IPS-NIHi7 (cell line): ENCODE measurements around the gene LRR1.
A peak's percentile ranks its signal among the peaks of the same experiment; 100 is the strongest.
"Not testable (repeated sequence)": the region's sequence is repeated elsewhere in the genome, so short reads cannot be mapped to it uniquely, and the experiment has no call there.

Experiments used
- DNase-seq: peaks from one replicate; pipeline ENCODE4 v3.0.0; 2012; ENCODE audit warnings: mixed read lengths; ENCODE audit errors: extremely low spot score

The LRR1 gene

DNA sequence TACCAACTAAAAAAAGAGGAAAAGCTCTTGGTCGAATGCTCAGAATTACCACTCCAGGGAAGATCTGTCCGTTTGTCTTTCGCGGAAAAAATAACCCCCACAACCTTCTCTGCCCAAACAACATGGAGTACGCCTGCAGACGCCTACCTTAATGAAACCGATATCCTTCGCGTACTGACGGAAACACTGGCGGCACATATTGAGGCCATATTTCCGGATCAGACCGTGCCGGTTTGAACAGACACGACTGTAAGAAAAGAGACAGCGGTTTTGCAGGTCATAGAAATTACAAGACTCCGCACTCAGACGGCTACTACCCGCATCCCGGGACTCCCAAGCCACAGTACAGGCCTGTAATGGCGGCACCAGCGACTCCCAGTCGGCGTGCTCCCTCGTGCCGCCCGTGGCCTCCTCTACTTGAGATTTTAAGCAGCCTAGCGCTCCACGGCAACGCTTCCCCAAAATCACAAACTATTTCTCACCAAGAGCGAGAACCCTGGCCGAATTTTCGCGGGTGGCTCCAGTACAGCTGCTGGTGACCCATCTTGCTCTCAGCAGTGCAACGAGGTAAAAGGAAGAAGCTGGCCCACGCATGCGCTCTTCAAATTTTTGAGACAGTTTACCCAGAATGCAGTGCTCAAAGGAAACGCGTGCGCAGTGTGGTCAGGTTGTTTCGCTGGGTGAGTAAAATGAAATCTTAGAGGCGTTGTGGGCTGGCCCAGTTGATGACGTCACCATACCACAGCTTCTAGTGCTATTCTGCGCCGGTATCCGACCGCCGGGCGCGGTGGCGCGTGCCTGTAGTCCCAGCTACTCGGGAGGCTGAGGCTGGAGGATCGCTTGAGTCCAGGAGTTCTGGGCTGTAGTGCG, 12.7 kb upstream of the LRR1 start, which contains the start of gene RPS29:
Gene RPS29, minus strand, starts transcription at position 578 of the 870 bp plus-strand sequence. Its CDS starts 34 bp downstream, at position 544.
- DNase-seq: peak; percentile 93

DNA sequence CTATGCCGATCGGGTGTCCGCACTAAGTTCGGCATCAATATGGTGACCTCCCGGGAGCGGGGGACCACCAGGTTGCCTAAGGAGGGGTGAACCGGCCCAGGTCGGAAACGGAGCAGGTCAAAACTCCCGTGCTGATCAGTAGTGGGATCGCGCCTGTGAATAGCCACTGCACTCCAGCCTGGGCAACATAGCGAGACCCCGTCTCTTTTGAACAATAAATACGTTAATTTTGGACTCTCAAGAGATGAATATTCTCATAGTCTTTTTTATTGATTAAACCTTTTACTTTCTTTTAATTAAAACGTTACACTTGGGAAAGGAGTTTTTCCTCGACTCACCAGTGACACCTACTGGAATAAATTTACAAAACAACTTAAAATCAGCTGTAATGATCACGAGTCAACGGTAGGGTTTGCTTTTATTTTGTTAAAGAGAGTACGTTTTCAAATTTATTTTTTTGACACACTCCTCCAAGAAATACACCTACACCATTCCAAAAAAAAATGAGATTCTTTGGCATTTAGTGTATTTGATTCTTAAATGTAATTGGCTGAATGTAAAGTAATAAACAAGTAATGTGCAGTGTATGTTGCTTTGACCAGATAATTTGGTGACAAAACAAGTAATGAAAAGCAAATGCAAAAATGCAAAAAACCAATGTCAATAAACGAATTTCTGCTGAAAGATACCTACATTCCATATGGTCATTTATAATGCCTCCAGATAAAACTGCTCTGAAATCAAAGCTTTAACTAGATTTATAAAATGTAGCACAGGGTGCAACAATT, 11.9 kb upstream of the LRR1 start:
- peak; percentile 17 for DNase-seq

GRCh38 chr14:49589387-49589786, 9.4 kb upstream of the LRR1 start:
- DNase-seq: no peak

DNA sequence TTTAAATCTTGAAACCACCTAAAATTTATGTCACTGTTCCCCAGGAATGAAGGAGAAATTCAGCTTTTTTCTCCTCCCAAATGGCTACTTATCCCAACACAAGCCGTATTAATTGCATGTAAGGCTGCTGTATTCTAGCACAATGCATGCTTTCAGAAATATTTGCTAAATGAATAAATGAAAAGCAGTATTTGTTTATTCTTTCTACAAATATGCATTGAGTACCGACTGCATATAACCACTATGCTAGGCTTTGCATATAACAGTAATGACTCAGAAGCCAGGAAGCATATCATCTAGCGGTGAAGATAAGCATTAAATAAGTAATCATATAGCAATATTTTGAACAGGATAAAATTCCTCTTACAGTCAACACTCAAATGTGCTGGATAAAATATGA, 5.7 kb upstream of the LRR1 start:
- no peak for DNase-seq

GRCh38 chr14:49594347-49595091, 4.2 kb upstream of the LRR1 start:
- DNase-seq: no peak

- DNase-seq: no peak
Observed at GRCh38 chr14:49598189-49598484, 603 bp upstream of the LRR1 start.

- DNase-seq: no peak
Observed at GRCh38 chr14:49607583-49607982, 8.8 kb downstream of the LRR1 start.

DNA sequence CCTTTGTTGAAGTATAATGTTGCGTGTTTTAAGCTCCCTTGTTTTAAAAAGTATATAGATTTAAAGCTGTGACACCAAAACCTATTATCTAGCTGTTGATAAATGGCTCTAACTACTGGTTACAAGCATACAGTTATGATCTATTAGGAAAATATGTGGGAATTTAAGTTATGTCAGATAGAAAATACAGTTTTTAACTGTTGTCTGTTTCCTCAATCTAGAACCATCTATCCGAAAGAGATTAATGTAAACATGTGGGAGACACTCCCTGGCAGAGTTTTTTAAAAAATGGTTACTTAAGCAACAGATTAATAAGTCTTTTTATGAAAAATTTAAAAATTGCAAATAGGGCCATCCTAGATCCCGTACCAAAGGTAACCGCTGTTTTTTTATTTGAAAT, 13.5 kb downstream of the LRR1 start:
- no peak for DNase-seq

- no peak for DNase-seq
Observed at GRCh38 chr14:49612671-49613070, 13.9 kb downstream of the LRR1 start.

GRCh38 chr14:49614196-49614595, 15.5 kb downstream of the LRR1 start:
- DNase-seq: no peak

DNA sequence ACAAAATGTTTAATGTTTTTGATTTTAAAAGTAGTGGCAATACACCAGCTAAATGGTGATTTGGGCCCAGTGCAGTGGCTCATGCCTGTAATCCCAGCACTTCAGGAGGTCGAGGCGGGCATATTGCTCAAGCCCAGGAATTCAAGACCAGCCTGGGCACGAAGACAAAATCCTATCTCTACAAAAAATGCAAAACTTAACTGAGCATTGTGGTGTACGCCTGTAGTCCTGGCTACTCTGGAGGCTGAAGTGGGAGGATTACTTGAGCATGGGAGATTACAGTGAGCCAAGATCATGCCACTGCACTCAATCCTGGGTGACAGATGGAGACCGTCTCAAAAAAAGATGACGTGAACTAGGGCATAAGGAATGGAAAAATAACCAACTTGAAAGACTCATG, 17.0 kb downstream of the LRR1 start:
- DNase-seq: no peak

DNA sequence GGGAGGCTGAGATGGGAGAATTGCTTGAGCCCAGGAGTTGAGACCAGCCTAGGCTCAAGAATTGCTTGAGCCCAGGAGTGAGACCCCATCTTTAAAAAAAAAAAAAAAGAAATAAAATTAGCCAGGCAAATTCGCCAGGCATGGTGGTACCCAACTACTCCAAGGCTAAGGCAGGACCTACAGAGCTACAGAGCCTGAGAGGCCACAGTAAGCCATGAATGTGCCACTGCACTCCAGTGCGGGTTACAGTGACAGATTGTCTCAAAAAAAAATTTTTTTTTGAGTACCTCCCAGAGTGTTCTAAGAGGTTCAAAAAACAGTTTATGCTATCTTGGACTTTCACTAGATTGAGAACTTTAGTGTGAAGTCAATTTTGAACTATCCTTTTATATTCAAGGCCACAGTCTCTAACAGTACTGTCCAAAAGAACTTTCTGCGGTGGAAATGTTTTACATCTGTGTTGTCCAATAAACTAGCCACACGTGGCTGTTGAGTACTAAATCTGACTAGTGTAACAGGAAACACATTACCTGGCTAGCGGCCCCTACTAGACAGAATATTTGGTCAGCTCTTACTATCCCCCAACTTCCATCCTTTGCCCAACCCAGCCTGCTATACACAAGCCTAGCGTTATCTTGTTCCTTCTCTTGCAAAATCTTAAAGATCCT, 19.2 kb downstream of the LRR1 start:
- no peak for DNase-seq

DNA sequence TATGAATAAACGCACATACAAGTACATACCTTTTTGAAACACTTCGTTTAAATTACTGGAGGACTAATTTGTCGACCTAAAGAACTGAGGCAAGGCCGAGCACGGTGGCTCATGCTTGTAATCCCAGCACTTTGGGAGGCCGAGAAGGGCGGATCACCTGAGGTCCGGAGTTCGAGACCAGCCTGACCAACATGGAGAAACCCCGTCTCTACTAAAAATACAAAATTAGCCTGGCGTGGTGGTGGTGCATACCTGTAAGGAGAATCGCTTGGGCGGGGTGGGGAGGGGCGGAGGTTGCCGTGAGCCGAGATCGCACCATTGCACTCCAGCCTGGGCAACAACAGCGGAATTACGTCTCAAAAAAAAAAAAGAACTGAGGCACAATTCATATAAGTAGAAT, 20.5 kb downstream of the LRR1 start:
- not testable (repeated sequence) for DNase-seq

- no peak for DNase-seq
Observed at GRCh38 chr14:49619730-49620129, 21.0 kb downstream of the LRR1 start.

DNA sequence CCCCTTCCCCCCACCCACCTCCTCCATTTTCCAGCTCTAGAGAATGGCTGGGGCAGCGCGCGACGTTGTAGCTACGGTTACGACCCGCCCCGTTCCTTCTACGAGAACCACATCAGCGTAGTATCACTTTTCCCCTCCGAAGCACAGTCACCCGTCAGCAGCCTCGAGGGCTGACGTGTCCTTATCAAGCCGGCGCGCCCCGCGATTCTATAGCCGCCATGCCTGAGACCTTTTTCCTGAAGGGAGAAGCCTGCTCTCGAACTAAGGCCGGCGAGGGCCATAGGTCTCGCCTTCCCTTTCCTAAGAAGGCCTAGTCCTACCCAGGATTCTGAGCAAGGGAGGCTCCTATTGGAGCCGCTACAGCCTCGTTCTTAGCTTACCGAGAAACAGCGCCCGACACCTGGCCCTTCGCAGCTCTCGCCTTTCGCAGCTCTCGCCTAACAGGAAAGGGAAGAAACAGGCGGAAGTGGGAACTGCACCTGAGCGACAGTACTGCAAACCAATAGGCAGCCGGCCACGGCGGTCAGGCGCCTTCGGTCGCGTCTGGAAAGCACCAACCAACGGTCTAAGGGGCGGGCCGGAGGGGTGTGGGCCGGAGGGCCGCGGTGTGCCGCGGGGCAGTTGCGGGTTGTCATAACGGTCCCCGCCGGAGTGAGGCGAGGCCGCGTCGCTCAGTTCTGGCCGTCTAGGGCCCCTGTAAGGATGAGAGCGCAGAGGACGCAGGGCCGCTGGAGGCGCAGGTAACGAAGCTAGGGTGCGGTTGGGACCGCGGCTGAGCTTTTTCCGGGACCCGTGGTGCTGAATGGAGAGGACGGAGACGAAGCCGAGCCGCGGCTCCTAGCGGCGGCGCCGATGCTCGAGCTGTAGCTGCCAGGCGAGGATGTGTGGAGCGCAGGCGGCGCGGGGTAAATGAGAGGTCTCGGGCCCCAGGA, 21.7 kb downstream of the LRR1 start, which contains the start of the genes MGAT2 and RPL36AL:
Gene MGAT2, plus strand, starts transcription at position 618 of the 932 bp plus-strand sequence. CDS start 470 bp downstream, outside the sequence.
Gene RPL36AL, minus strand, starts transcription at position 445 of the 932 bp plus-strand sequence. CDS start 1,522 bp downstream, outside the sequence.
- peak; percentile 97 for DNase-seq

GRCh38 chr14:49621114-49621881, 22.6 kb downstream of the LRR1 start:
- DNase-seq: peak; percentile 33

DNA sequence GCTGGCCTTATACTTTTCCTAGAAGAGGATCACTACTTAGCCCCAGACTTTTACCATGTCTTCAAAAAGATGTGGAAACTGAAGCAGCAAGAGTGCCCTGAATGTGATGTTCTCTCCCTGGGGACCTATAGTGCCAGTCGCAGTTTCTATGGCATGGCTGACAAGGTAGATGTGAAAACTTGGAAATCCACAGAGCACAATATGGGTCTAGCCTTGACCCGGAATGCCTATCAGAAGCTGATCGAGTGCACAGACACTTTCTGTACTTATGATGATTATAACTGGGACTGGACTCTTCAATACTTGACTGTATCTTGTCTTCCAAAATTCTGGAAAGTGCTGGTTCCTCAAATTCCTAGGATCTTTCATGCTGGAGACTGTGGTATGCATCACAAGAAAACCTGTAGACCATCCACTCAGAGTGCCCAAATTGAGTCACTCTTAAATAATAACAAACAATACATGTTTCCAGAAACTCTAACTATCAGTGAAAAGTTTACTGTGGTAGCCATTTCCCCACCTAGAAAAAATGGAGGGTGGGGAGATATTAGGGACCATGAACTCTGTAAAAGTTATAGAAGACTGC, 23.4 kb downstream of the LRR1 start:
- DNase-seq: no peak

DNA sequence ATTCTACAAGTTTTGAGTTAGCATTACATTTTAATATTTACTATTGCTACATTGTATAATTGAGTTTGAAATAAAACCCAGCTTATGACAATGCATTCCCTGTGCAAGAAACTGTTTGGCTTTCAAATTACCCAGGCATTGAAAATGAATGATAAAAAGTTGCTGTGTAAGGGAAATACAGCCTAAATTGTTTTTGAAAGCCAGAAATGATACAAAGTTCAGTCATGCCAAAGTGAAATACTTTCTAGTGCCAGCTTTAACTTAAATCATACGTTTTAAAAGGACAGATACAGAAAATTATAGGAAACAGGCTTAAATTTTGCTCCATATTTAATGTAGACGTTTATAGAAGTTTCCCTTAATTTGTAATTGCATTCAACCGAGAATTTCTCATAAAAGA, 24.6 kb downstream of the LRR1 start:
- DNase-seq: no peak
